SH-SY5Y (cell line): ENCODE data around the gene OR4C11.

Experiments used
- GATA2 ChIP-seq: IDR thresholded peaks from 2 replicates; pipeline ENCODE4 v1.6.1; 2011; ENCODE audit warnings: mild to moderate bottlenecking, low read depth, low read length
- GATA3 ChIP-seq: IDR thresholded peaks from 2 replicates; pipeline ENCODE4 v1.6.1; 2011; ENCODE audit warnings: low read depth, mild to moderate bottlenecking, low read length, moderate library complexity

The OR4C11 gene, protein sequence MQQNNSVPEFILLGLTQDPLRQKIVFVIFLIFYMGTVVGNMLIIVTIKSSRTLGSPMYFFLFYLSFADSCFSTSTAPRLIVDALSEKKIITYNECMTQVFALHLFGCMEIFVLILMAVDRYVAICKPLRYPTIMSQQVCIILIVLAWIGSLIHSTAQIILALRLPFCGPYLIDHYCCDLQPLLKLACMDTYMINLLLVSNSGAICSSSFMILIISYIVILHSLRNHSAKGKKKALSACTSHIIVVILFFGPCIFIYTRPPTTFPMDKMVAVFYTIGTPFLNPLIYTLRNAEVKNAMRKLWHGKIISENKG

DNA sequence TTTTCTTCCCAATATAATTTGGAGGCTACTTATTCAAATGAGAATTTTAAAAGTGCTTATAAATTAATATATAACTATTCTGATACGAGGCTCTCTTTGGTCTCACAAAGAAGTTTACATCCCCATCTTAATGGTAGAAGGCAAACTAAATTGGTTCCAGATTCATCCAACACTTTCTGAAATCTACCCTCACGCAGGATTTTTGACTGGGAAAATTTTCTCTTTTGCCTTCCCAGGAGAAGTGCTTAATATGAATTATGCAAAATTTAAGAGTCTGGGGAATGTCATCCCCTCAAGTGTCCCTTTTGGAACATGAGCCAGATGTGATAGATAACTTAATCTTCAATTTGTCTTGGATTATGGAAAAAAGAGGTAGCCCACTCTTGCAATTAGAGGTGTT lies at the start of gene OR4C11:
OR4C11 (minus strand) TSS at position 101 of the 400 bp plus-strand sequence. CDS start 3,272 bp downstream, outside the sequence.
- TF ChIP-seq GATA2: no peak
- TF ChIP-seq GATA3: no peak

DNA sequence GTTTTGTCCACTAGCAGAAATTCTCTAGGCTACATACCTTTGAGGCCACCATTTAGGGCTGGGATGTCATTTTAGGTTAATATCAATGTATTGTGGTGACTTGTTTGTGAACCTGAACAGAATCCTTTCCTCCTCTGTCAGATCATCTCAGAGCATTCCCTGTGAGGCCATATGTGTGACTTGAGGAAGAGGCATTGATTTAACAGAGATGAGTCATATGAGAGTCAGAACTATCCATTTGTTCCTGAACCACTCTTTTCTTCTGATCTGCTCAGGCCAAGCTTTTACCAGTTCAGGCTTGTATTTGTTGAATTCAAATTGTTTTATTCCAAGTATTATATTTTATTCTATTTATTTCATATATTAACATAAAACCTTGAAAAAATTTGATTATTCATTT lies 47.7 kb upstream of the OR4C11 start:
- TF ChIP-seq GATA3: no peak
- no peak for TF ChIP-seq GATA2

DNA sequence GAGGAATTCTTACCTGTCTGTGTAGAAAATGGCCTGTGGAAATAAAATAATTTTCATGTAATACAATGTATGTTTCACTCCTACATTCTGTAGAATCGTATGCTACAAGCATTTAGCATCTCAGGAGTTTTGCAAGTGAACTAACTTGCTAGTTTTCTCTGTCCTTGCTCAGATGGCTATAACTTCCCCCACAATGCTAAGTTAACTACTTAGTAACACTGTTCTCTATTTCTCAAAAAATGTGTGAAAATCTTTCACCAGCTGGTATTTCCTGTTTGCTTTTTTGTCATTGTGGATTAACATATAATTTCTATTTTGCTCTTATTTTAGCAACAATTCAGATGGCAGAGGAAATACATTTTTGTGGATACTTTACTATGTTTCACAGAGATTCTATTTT lies 45.1 kb upstream of the OR4C11 start:
- TF ChIP-seq GATA3: no peak
- TF ChIP-seq GATA2: no peak

DNA sequence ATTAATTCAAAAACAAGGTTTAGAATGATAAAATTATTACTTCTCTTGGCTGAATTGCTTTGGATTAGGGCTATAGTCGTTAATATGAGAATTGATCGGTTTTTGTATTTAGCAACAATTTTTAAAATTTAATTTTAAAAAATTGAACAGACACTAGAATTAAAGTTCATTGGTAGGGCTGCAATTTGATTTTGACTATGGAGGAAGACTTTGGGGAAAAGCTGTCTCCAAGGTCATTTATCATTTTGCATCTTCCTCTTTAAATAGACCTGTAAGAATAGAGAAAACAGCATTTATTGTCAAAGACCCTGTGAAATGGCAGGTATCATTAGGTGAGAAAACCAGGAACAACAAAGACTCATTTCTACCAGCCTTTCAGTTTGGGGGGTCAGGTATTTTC lies 40.6 kb upstream of the OR4C11 start, which contains the start of gene OR4S2:
OR4S2 (plus strand) TSS at position 301 of the 400 bp plus-strand sequence. CDS start 2,577 bp downstream, outside the sequence.
- TF ChIP-seq GATA2 (no peak), GATA3 (no peak)

DNA sequence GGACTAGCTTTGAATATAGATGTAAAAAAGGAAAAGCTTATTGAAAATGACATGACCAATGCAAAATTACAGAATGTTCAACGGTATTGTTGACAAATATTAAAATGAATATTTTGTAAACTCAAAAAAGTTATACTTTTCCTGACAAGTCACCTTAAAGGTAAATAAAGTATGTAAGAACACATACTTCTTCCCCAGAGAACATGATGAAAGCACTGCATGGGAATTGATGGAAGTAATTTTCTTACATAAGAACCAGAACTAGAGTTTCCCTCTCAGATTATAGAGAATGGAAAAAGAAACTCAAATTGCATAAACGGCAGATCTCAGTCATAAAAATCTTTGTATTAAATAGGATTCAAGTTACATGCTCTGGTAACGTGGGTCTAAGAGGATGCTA lies 27.4 kb upstream of the OR4C11 start, which contains the start of gene OR4P4:
OR4P4 (plus strand) TSS at position 301 of the 400 bp plus-strand sequence.
- no peak for TF ChIP-seq GATA3
- TF ChIP-seq GATA2: no peak

DNA sequence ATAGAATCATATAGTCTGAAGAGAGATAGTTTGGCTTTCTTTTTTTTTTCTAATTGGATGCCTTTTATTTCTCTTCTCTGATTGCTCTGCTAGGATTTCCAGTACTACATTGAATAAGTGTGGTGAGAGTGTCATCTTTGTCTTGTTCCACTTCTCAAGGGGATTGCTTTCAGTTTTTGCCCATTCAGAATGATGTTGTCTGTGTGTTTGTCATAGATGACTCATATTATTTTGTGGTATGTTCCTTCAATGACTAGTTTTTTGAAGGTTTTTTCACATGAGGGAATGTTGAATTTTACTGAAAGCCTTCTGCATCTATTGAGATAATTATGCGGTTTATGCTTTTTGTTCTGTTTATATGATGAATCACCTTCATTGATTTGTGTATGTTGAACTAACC lies 17.1 kb upstream of the OR4C11 start:
- TF ChIP-seq GATA2: no peak
- no peak for TF ChIP-seq GATA3

DNA sequence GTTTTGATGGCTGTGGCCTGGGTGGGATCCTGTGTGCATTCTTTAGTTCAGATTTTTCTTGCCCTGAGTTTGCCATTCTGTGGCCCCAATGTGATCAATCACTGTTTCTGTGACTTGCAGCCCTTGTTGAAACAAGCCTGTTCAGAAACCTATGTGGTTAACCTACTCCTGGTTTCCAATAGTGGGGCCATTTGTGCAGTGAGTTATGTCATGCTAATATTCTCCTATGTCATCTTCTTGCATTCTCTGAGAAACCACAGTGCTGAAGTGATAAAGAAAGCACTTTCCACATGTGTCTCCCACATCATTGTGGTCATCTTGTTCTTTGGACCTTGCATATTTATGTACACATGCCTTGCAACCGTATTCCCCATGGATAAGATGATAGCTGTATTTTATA lies 34.9 kb downstream of the OR4C11 start:
- TF ChIP-seq GATA2: no peak

DNA sequence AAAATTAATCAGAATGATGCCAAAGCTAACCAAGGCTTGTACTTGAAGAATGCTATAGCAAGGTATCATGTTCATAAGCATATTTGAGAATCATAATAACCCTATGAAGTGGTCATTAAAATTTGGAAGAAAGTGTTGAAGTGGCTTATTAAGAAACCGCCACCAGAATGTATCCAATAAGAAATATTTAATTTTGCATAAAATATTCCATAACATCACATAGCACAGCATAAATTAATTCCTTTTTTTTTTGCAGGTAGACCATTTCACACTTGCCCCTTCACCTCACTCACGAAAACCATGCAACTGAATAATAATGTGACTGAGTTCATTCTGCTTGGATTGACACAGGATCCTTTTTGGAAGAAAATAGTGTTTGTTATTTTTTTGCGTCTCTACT lies 35.6 kb downstream of the OR4C11 start, which contains the start of gene OR4C16:
OR4C16 (plus strand) TSS at position 301 of the 400 bp plus-strand sequence; CDS start at position 301, 0 bp downstream.
- no peak for TF ChIP-seq GATA3
- no peak for TF ChIP-seq GATA2

DNA sequence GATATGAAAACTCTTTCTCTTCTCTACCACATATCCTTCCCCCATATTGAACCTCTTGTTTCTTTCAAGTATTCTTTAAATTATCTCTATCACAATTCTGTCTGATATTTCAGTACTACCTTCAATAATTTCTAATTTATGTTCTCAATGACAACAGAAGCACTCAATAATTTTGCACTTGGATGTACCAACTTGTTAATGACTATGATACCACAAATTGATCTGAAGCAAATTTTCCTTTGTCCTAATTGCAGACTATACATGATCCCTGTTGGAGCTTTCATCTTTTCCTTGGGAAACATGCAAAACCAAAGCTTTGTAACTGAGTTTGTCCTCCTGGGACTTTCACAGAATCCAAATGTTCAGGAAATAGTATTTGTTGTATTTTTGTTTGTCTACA lies 53.3 kb downstream of the OR4C11 start, which contains the start of gene OR4C15:
OR4C15 (plus strand) TSS at position 301 of the 400 bp plus-strand sequence; CDS start at position 301, 0 bp downstream.
- no peak for TF ChIP-seq GATA3
- TF ChIP-seq GATA2: no peak
